GM12891 (cell line): ENCODE measurements around the gene CTBP2.

Experiments
- PAX5 ChIP-seq: IDR thresholded peaks from 2 replicates; pipeline ENCODE4 v1.6.1; 2011; ENCODE audit warnings: low read length, moderate library complexity, mild to moderate bottlenecking; ENCODE audit not compliant: insufficient read depth, severe bottlenecking
- POLR2A ChIP-seq: IDR thresholded peaks from 2 replicates; pipeline ENCODE4 v1.6.1; 2011; ENCODE audit warnings: low read depth, low read length, control low read depth
- POLR2AphosphoS5 ChIP-seq: IDR thresholded peaks from 2 replicates; pipeline ENCODE4 v1.6.1; 2011; ENCODE audit warnings: low read depth, low read length, control low read depth
- TAF1 ChIP-seq: IDR thresholded peaks from 2 replicates; pipeline ENCODE4 v1.6.1; 2011; ENCODE audit warnings: low read depth, low read length, control low read depth

- no peak for TF ChIP-seq POLR2A
- no peak for TF ChIP-seq POLR2AphosphoS5
- no peak for TF ChIP-seq PAX5
- no peak for TF ChIP-seq TAF1
Observed at GRCh38 chr10:124959564-124959963, 200.8 kb downstream of the CTBP2 start.
